GM12875 (cell line): ENCODE measurements around the gene FAM161B.
"Not testable (repeated sequence)": the region's sequence is repeated elsewhere in the genome, so short reads cannot be mapped to it uniquely, and the experiment has no call there.

Experiments used
- H3K4me3 ChIP-seq: one replicate; pipeline ENCODE4 v1.5.1; 2011; ENCODE audit warnings: low read depth, low read length, control low read depth
- CTCF ChIP-seq: IDR thresholded peaks from 2 replicates; pipeline ENCODE4 v1.5.1; 2011; ENCODE audit warnings: low read depth, mild to moderate bottlenecking, control low read depth, inconsistent platforms, low read length, moderate library complexity, borderline replicate concordance; ENCODE audit not compliant: insufficient read depth

FAM161B gene

DNA sequence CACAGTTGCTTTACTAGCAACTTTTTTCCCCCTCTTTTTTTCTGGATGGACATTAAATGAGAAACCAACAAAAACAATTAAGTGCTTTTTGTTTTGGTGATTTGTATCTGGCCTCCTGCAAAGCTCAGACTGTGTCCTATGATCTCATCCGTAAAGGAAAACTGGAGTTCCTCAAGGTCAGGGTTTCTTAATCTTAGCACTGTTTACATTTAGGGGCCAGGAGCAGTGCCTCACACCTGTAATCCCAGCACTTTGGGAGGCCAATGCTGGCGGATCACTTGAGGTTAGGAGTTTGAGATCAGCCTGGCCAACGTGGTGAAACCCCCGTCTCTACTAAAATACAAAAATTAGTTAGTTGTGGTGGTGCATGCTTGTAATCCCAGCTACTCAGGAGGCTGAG lies 41.2 kb upstream of the FAM161B start:
- TF ChIP-seq CTCF = no peak
- no peak overlapping the region for H3K4me3 ChIP-seq

- H3K4me3 ChIP-seq = not testable (repeated sequence)
These were observed 38.8 kb upstream of the FAM161B start for GRCh38 chr14:73988656-73989055.

GRCh38 chr14:73988065-73988464 lies 38.2 kb upstream of the FAM161B start:
- no peak for TF ChIP-seq CTCF
- no peak overlapping the region for H3K4me3 ChIP-seq

DNA sequence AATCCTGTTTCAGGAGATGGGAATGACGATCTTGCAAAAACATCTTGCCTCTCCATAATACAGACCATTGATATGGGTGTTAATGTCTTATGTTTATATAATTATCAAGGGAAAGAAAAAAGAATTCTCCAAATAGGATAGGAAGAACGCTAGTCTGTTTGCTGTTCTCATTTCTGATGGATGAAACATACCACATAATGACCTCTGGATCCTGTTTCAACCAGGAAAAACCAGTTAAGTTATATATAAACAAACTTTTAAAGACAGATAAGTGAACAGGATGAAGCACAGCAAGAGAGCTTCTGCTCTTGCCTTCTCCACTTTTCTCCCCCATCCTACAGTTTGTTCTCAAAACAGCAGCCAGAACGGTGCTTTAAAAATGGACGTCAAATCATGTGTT lies 28.0 kb upstream of the FAM161B start:
- TF ChIP-seq CTCF = no peak
- no peak overlapping the region for H3K4me3 ChIP-seq

GRCh38 chr14:73976125-73976524 lies 26.2 kb upstream of the FAM161B start:
- TF ChIP-seq CTCF = no peak
- H3K4me3 ChIP-seq = no peak overlapping the region

DNA sequence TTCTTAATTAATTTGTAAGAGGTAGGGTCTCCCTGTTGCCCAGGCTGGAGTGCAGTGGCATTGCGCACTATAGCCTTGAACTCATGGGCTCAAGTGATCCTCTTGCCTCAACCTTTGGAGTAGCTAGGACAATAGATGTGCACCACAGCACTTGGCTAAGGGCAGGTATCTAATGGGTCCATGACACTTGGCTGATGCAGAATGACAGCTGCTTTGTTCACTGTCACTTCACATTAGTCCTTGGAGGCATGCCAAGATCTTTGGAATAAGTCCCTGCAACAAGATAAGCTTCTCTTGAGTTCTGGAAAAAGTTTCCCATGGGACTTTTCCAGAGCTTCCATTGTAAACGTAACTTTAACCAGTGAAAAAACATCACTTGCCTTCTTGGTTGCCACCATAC lies 23.6 kb upstream of the FAM161B start:
- no peak overlapping the region for H3K4me3 ChIP-seq
- no peak for TF ChIP-seq CTCF

DNA sequence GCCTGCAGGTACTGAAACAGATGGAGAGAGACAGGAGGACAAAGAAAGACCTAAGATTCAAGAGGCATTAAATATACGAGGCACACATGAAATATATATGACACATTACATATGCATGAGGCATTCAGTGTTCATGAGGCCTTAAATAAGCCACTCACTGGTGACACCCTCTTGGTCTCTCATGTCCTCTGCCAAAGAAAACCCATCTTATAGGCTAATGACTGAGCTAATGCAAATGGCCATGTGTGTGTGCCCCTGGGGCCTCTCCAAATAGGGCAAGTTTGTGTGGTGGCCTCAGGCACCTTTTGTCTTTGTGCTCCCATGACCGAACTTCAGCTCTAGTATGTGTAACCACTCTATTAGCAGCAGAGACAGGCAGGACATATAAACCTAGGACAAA lies 19.0 kb upstream of the FAM161B start:
- H3K4me3 ChIP-seq = no peak overlapping the region
- TF ChIP-seq CTCF = no peak

- no peak for TF ChIP-seq CTCF
- no peak overlapping the region for H3K4me3 ChIP-seq
These were observed 15.3 kb upstream of the FAM161B start for GRCh38 chr14:73965216-73965615.
